ENCODE results near the gene CTBP1. TPM values are rescaled to one million over a fixed set of nuclear protein-coding genes. Genes with fewer than 3 reads are reported as not detected.

CTBP1 gene
- polyA plus RNA-seq, 3 donors = 21.3 to 226 (median 42.1) TPM

DNA sequence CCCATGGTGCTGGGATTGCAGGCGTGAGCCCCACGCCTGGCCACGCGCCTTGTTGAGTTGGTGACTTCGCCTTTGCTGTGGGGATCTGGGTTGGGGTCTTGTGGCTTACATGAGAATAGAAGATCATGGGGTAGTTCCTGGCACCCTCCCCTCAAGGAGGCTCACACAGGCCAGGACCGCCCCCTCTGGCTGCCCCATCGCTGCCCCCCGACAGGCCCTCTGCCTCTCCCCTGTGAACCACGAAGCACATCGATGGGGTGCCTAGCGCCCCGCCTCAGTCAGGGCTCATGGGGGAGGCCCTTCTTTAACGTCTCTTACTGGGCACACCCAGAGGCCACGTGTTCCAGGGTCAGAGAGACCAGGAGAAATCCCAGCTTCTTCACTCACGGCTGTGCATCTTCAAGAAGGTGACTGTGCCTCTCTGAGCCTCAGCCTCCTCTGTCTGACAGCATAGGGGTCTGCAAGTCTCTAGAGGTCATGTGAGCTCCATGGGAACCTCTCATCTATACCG is 53.0 kb downstream of the CTBP1 start:
- H3K9me3 ChIP-seq (replicated peaks in 1 of 2; ENCODE audit: control insufficient read depth in 1 of 2, insufficient read depth in 1 of 2, low read length in 2 of 2) = no peaks in the 10 kb centered on the region
- TF ChIP-seq, protein P1, sequence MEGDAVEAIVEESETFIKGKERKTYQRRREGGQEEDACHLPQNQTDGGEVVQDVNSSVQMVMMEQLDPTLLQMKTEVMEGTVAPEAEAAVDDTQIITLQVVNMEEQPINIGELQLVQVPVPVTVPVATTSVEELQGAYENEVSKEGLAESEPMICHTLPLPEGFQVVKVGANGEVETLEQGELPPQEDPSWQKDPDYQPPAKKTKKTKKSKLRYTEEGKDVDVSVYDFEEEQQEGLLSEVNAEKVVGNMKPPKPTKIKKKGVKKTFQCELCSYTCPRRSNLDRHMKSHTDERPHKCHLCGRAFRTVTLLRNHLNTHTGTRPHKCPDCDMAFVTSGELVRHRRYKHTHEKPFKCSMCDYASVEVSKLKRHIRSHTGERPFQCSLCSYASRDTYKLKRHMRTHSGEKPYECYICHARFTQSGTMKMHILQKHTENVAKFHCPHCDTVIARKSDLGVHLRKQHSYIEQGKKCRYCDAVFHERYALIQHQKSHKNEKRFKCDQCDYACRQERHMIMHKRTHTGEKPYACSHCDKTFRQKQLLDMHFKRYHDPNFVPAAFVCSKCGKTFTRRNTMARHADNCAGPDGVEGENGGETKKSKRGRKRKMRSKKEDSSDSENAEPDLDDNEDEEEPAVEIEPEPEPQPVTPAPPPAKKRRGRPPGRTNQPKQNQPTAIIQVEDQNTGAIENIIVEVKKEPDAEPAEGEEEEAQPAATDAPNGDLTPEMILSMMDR (IDR thresholded peaks at IDR 0.05) = no peak
- peaks cover 0 to 2% of the 10 kb centered on the region in 2 donors for H3K36me3 Mint-ChIP-seq
- no peaks in the 10 kb centered on the region for H3K79me2 ChIP-seq (ENCODE audit: insufficient read depth, low read length)
- WGBS (ENCODE audit: insufficient coverage) = 91% methylated on average over 12 of the region's 16 CpGs
- no peak overlapping the region for H3K9ac ChIP-seq (ENCODE audit: insufficient read depth, low read length, poor library complexity, severe bottlenecking)
- H3K4me3 ChIP-seq (replicated peaks in 1 of 3; ENCODE audit: low read depth in 2 of 3, low read length in 3 of 3) = no peak overlapping the region
- H3K4me2 ChIP-seq (replicated peaks; ENCODE audit: extremely low read depth, low read length, poor library complexity, severe bottlenecking) = no peak overlapping the region
- H3K27me3 Mint-ChIP-seq (ENCODE audit: low read depth in 3 of 3) = peaks cover 0 to 5% (median 3%) of the 10 kb centered on the region in 3 donors
- peaks cover 0 to 3% (median 0%) of the 10 kb centered on the region in 7 donors for H3K9me3 Mint-ChIP-seq
- peaks cover 9% of the 10 kb centered on the region for H3K4me1 Mint-ChIP-seq
- H3K27ac Mint-ChIP-seq = no peak overlapping the region
- intact Hi-C loops (cut with micrococcal nuclease) = no loop called here
- H3K27ac ChIP-seq (ENCODE audit: low read depth in 1 of 2, low read length in 2 of 2) = no peak overlapping the region
- no peaks in the 10 kb centered on the region for H4K20me1 ChIP-seq (ENCODE audit: insufficient read depth, low read length)
- H3K36me3 ChIP-seq (replicated peaks in 1 of 2; ENCODE audit: control insufficient read depth in 1 of 2, insufficient read depth in 2 of 2, low read length in 2 of 2) = no peaks in the 10 kb centered on the region
- H3K27me3 ChIP-seq (ENCODE audit: control insufficient read depth in 2 of 2, insufficient read depth in 2 of 2, low read length in 2 of 2) = no peaks in the 10 kb centered on the region
- peaks cover 8 to 9% of the 10 kb centered on the region in 2 donors for H3K4me1 ChIP-seq (ENCODE audit: control insufficient read depth in 1 of 2, insufficient read depth in 2 of 2, low read length in 2 of 2)
- H3K4me3 Mint-ChIP-seq = no peak overlapping the region
- no peak overlapping the region for H2AFZ ChIP-seq (ENCODE audit: insufficient read depth, low read depth, low read length, poor library complexity, severe bottlenecking)
- peak in 1 of 3 donors; percentile 1 for DNase-seq

DNA sequence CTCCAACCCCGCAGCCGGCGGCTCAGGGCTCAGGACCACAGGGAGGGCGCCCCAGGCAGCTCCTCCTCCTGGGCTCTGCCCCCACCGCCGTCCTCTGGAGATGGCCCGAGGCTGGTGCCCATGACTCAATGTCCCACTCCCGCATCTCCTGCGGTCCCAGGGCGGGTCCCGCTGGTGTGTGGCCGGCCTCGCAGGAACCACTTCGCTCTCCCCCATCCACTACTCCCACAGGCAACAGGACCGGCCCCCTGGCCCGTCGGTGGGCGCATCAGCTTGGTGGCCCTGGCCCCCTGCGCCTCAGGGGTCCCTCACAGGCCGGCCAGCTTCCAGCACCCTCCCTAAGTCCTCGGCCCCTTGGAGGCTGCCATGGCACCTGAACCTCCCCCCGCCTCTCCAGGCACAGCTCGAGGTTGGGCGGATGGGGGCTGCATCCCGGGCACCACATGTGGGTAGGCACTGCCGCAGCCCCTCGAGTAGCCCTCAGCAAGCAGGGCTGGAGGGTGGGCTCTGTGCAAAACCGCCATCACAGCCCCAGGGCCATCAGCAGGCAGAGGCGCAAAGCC is 53.7 kb downstream of the CTBP1 start:
- no peak overlapping the region for H3K9ac ChIP-seq (ENCODE audit: insufficient read depth, low read length, poor library complexity, severe bottlenecking)
- H4K20me1 ChIP-seq (ENCODE audit: insufficient read depth, low read length) = no peaks in the 10 kb centered on the region
- Mint-ChIP-seq H3K9me3 (peaks cover 0 to 3% (median 0%) of the 10 kb centered on the region in 7 donors), H3K27ac (no peak overlapping the region), H3K36me3 (peaks cover 0 to 2% of the 10 kb centered on the region in 2 donors), H3K27me3 (ENCODE audit: low read depth in 3 of 3) (peaks cover 0 to 5% (median 3%) of the 10 kb centered on the region in 3 donors), H3K4me1 (peaks cover 2% of the 10 kb centered on the region), H3K4me3 (no peak overlapping the region)
- no peaks in the 10 kb centered on the region for H3K27me3 ChIP-seq (ENCODE audit: control insufficient read depth in 2 of 2, insufficient read depth in 2 of 2, low read length in 2 of 2)
- H3K36me3 ChIP-seq (replicated peaks in 1 of 2; ENCODE audit: control insufficient read depth in 1 of 2, insufficient read depth in 2 of 2, low read length in 2 of 2) = no peaks in the 10 kb centered on the region
- H3K9me3 ChIP-seq (replicated peaks in 1 of 2; ENCODE audit: control insufficient read depth in 1 of 2, insufficient read depth in 1 of 2, low read length in 2 of 2) = no peaks in the 10 kb centered on the region
- no peak overlapping the region for H3K27ac ChIP-seq (ENCODE audit: low read depth in 1 of 2, low read length in 2 of 2)
- no peak overlapping the region for H2AFZ ChIP-seq (ENCODE audit: insufficient read depth, low read depth, low read length, poor library complexity, severe bottlenecking)
- 93% methylated on average over 20 of the region's 29 CpGs for WGBS (ENCODE audit: insufficient coverage)
- intact Hi-C loops (cut with micrococcal nuclease) = no loop called here
- H3K4me2 ChIP-seq (replicated peaks; ENCODE audit: extremely low read depth, low read length, poor library complexity, severe bottlenecking) = no peak overlapping the region
- TF ChIP-seq, protein P1 (IDR thresholded peaks at IDR 0.05) = no peak
- H3K4me3 ChIP-seq (replicated peaks in 1 of 3; ENCODE audit: low read depth in 2 of 3, low read length in 3 of 3) = no peak overlapping the region
- no peaks in the 10 kb centered on the region for H3K79me2 ChIP-seq (ENCODE audit: insufficient read depth, low read length)
- H3K4me1 ChIP-seq (ENCODE audit: control insufficient read depth in 1 of 2, insufficient read depth in 2 of 2, low read length in 2 of 2) = peaks cover under 1 to 1% of the 10 kb centered on the region in 2 donors
- DNase-seq = peak in 1 of 3 donors; percentile 1
